ENCODE data around the gene CEACAM6.

GRCh38 chr19:41734585-41734984 is 20.7 kb upstream of the CEACAM6 start:
- TF ChIP-seq, protein P1, sequence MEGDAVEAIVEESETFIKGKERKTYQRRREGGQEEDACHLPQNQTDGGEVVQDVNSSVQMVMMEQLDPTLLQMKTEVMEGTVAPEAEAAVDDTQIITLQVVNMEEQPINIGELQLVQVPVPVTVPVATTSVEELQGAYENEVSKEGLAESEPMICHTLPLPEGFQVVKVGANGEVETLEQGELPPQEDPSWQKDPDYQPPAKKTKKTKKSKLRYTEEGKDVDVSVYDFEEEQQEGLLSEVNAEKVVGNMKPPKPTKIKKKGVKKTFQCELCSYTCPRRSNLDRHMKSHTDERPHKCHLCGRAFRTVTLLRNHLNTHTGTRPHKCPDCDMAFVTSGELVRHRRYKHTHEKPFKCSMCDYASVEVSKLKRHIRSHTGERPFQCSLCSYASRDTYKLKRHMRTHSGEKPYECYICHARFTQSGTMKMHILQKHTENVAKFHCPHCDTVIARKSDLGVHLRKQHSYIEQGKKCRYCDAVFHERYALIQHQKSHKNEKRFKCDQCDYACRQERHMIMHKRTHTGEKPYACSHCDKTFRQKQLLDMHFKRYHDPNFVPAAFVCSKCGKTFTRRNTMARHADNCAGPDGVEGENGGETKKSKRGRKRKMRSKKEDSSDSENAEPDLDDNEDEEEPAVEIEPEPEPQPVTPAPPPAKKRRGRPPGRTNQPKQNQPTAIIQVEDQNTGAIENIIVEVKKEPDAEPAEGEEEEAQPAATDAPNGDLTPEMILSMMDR (IDR thresholded peaks at IDR 0.05), result no peak
- no peak for TF ChIP-seq EP300 (IDR thresholded peaks at IDR 0.05)

Measured in ovary (tissue), 3 donors.